ENCODE measurements around the gene SLC36A4.
"Not testable (repeated sequence)": the region's sequence is repeated elsewhere in the genome, so short reads cannot be mapped to it uniquely, and the experiment has no call there.

Gene SLC36A4

DNA sequence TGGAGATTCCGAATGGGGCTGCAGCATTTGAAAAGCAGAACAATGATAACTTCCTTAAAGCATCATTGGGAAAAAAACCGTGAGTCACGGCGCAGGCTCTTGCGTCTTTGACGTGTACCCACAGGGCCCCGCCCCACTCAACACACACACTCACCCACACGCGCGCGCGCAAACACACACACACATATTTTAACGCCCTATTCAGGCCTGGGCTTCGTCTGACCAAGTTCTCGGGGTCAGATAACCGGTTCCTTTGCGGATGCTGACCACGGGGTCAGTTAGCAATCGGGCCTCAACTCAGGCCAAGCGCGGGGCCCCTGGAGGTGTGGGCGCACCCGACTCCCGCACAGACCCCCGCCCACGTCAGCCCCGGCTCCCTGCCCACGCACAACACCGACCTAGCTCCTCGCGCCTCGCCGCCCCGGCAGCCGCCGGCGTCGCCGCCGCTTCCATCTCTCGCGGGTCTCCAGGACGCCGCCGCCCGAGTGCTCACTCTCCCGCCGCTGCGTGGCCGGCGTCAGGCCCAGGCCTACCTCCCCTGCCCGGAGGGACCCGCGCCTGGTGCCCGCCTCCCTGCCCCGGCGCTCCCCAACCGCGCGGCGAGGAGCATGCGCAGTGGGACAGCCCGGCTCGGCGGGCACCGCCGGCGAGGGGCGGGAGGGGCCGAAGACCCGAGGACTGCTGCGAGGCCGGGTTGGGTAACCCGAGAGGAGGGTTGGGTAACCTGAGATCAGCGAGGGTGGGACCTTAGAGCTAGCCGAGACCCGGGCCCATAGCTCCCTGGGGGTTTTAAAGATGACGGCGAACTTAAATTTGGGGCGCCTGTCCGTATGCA is at the start of gene SLC36A4:
TSS of gene SLC36A4 (minus strand) at position 612 of the 835 bp plus-strand sequence. CDS start at position 453, 159 bp downstream.
- peak; percentile 89 for DNase-seq

DNA sequence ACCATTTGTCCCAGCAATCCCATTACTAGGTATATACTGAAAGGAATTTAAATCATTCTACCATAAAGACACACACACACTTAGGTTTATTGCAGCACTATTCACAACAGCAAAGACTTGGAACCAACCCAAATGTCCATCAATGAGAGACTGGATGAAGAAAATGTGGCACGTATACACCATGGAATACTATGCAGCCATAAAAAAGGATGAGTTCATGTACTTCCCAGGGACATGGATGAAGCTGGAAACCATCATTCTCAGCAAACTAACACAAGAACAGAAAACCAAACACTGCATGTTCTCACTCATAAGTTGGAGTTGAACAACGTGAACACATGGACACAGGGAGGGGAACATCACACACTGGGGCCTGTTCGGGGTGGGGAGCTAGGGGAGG is 49.0 kb upstream of the SLC36A4 start:
- not testable (repeated sequence) for DNase-seq

DNA sequence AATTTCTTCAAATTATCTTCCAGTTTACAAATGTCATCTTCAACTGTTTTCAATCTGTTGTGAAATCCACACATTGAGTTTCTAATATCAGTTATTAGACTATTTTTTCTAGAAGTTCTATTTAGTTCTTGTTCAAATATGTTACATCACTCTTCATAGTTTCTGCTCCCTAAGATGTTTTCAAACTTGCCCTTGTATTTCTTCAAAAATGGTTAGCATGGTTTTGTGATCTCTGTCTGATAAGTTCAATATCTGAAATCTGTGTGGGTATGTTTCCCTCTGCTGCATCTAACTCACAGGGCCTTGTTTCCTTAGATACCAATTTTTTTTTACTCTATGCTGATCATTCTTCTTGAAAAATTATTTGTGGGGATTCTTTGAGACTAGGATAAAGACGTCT is 46.2 kb upstream of the SLC36A4 start:
- no peak for DNase-seq

DNA sequence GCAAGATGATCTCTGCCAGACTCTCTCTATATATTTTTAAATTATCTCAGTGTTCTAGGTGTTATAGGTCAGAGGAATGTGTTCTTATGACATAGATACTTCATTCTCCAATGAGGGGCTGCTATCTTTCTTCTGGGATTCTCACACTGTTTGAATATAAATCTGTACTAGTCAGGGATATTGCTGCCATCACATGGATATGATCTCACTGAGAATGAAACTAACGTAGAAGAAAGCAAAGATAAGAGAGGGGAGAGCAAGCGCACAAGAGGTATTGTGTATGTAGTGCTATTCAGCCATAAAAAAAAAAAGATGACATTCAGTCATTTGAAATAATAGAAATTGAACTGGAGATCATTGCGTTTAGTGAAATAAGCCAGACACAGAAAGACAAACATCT is 42.2 kb upstream of the SLC36A4 start:
- DNase-seq = no peak

DNA sequence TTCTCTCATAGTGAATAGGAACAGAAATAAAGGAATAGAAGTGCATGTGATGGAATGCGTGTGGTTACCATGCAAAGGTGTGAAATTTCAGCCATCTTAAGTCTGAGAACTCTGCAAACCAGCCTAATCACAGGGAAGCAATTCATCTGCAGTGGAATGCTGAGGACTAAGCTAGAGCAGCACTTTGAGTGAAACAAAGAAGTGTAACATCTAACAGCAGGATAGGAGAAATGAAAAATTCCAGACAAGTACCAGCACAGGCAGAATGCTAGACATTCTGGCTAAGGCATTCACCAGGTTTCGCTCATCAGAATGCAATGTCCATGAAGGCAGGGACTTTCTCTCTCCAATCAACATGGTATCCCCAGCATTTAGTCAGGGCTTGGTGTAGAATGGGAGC is 41.2 kb upstream of the SLC36A4 start:
- DNase-seq = no peak

DNA sequence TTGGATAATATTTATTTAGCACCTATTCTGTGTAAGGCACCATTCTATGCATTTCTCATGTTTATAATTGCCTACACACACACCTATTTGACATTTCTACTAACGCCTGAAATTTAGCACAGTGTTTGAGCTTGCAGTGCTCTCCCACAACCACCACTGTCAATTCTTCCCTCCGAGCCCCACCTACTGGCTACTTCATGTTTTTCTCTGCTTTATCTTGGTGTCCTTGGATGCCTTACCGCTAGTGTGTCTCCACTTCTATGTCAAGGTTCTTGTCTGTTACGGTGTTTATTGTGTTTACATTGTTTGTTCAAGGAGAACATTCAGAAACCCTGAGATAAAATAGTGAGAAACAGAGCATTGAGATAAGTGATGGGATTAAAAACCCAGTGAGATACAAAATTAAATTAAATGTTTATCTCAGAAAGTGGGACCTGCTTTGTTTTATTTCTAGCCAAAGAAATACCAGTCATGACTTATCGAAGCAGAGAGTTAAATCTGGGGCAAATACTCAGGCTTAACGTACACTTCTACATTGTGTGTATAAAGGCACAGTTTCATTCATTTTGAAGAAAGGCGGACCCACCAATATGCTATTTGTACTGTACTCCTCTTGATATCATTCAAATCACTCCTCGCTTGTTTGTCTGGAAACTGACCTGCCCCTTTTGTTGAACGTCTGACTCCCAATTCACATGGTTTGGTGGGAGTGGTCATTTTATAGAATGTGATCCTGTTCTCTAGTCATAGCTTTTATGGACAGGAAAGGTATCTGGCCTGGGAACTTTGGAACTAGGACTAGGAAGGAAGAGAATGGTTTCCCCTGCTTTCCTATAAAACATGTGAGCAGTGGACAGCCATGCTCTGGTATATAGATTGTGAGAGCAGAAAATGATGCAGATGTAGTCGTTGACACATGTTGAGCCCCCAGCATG is 39.2 kb upstream of the SLC36A4 start:
- no peak for DNase-seq

DNA sequence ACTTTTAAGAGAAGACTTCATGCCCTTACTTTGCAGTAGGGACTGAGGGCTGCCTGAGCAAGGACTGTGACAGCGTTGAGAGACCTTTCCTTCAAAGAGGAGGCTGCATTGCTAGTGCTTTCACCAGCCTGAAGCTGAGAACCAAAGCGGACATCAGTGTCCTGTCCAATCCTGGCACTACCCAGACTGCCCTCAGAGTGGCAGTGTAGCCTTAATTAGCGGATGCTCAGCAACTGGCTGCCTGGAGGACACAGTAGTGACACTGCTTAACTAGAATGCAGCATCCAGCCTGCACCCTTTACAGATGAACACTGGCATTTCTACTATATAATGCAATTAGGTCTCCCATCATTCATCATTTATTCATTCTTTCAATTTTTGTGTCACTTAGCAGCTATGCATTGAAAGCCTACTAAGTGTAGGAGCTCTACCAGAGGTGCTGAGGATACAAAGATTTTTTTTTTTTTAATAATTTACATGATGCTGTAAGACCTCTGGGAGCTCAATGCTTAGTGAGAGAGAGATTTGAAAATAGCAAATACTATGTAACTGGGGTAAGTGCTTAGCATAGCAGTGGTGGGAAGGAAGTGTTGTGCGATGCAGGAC is 36.9 kb upstream of the SLC36A4 start:
- DNase-seq = peak; percentile 74 to 80

DNA sequence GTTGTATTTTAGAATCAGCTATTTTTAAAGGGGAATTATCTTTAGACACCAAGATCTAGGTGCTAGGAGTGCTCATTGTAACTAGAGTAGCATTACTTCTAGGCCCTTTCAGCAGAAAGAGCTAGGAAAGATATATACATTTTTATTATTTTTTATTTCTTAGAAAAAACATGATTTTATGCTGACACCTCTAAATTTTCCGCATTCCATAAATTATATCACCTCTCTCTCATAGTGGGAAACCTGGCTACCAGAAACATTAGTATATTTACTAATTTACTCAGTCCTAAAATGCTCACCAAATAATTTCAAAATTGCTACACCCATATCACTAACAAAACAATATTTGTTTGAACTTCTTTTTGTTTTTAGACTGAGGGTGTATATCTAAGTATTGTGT is 32.1 kb upstream of the SLC36A4 start:
- DNase-seq = no peak

DNA sequence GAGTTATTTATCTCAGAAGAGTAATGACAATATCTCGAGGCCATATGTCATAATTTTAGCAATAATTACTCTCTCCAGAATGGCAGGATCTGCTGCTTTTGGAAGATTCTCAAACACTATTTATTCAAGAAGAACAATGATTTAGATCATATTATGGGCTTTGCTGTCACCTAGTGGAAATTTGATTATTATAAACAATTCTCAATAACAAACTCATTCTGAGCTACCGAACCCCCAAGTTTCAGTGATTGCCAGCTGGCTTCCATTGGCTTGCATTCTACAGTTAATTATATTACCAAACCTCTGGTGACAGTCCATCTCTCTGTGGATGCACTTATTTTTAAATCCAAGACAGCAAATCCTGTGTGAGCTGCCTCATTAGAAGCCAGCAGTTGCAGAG is 27.9 kb upstream of the SLC36A4 start:
- no peak for DNase-seq

DNA sequence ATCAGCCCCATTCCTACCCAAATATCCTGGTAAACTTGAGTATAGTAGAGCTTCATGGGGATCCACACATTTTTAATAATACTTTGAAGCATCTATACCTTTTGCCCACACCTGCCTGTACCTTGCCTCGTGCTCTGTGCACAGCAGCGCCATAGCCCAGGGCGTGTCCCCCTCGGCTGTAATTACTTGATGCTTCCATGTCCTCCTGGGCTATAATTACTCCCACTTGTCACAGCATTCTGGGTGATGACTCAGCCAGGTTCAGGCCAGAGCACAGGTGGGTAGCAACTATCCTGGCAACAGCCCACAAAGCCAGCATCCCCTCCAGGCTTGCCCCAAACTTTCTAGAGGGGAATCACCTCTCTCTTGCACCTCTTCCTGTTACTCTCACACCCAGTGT is 23.7 kb upstream of the SLC36A4 start:
- no peak for DNase-seq

DNA sequence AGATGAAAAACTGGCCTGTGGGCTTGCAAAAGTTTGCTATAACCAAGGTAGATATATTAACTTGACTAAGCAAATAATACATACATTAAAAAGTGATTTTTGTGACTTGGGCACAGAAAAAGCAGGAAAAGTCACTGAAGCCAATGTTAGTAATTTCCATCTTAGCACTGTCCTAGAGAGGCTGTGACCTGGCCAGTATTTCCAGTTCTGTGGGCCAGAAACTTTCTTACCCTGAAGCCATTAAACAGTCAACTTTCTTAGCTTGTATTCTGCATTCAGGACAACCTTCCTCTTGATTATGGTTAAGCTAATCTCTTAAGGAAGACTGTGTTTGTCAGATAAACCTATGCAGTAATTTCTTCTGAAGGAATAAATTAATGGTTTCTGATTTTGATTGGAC is 22.3 kb upstream of the SLC36A4 start:
- no peak for DNase-seq

DNA sequence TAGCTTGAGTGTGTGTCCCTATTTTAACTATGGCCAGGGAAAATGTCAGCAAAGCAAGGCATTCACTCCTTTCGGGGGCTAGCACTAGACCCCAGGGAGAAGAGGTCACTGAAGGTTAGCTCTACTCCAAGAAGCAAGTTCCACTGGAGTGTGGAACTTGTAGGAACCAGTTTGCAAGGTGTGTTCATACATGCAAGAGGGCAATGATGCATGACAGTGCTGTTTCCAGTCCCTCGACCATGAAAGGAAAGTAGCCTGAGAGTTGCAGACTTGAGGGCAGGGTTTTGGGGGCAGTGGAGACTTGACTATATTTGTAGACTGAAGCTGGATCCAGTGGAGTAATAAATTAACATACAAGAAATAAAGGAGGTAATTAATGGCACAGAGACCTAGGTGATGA is 21.6 kb upstream of the SLC36A4 start:
- DNase-seq = no peak

DNA sequence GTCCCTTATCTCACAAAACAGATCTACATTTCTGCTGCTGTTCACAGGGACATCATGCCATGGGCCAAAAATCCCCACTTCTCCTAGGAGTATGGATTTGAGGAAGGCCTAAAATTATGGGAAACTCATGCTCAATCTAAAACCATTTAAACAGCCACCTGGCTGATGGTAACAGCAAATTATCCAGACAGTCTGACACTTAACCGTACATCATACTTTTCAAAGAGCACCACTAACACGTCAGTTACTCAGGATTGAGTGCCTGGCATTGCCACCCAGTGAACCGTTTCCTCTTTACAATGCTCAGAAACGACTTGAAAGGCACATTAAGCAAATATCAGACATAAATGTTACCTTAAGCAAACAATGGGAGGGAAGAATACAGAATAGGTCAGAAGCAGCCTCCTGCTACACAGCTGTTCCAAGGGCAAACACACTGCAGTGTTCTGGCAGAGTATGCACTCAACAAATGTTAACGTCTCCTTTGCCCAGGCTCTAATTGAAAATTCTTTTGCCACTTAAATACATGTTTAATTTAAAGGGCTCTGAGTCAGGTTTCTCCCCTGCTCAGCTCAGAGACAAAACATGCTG is 18.8 kb upstream of the SLC36A4 start:
- DNase-seq = no peak

DNA sequence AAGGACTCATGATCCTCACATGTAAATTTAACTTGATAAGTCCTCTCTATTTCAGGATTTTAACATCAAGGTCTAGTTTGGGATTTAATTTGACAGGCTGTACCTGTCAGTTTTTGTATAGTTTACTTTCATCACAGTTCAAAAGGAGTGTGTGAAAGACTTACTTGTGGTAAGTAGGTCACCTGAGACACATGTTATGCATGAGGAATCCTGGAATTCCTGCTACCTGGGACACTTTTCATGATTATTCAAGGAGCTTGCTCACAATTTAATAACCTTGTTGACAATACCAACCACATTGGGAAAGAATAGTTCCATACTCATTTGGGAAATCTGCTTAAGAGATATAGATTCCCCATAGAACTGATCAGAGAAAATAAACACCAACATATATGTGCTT is 15.8 kb upstream of the SLC36A4 start:
- no peak for DNase-seq

DNA sequence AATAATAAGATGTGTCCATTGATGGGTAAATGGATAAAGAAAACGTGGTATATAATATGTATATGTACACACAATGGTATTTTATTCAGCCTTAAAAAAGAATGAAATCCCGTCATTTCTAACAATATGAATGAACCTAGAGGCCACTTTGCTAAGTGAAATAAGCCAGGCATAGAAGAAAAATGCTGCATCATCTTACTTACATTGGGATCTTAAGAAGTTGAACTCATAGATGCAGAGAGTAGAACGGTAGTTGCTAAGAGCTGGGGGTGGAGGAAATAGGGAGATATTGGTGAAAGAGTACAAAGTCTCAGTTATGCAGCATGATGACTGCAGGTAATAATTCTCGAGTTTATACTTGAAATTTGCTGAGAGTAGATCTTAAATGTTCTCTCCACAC is 14.3 kb upstream of the SLC36A4 start:
- no peak for DNase-seq

DNA sequence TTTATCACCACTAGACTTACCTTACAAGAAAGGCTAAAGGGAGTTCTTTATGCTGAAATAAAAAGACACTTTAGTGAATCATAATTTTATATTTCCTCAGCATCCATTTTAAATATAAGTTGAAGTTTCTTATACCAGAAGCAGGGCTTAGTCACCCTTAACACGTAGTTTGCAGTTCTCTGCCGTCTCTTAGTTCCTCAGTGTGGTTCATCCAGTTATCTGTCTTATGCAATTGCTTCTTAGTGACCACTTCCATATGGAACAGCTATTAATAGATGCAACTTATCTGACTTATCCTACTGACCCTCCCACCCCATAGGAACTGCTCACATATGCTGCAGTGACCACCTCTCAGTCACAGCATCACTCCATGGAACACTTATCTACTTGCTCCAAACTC is 11.7 kb upstream of the SLC36A4 start:
- DNase-seq = no peak

DNA sequence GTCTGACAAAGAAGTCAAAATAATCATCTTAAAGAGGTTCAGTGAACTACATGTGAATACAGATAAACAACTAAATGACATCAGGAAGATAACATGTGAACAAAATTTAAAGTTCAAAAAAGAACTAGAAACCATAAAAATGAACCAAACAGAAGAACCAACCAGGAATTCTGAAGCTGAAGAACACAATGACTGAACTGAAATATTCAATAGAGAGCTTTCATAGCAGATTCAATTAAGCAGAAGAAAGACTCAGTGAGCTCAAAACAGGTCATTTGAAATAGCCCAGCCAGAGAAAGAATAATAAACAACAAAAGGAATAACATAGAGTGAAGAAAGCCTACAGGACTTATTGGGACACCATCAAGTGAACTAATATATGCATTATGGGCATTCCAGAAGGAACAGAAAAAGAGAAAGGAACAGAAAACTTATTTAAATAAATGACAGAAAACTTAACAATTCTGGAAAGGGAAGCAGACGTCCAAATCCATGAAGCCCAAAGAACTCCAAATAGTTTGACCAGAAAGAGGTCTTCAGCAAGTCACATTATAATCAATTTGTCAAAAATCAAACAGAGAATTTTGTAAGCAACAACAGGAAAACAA is 11.0 kb upstream of the SLC36A4 start:
- no peak for DNase-seq

DNA sequence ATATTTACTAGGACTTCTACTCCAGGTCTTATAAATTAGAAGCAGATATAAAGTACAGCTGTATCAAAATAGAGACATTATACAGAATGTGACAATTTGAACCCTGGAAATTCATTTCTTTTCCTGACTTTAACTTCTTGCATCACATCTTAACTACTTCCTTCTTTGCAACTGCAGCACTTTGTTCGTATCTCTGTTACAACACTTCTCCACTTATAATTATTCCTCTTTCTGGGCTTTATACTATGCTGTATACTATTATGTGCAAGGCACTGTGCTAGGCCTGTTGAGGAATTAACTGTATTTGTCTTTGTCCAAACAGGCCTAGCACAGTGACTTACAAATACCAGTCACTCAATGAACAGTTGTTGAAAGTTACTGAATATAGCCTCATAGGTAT is 1.8 kb upstream of the SLC36A4 start:
- DNase-seq = no peak

DNA sequence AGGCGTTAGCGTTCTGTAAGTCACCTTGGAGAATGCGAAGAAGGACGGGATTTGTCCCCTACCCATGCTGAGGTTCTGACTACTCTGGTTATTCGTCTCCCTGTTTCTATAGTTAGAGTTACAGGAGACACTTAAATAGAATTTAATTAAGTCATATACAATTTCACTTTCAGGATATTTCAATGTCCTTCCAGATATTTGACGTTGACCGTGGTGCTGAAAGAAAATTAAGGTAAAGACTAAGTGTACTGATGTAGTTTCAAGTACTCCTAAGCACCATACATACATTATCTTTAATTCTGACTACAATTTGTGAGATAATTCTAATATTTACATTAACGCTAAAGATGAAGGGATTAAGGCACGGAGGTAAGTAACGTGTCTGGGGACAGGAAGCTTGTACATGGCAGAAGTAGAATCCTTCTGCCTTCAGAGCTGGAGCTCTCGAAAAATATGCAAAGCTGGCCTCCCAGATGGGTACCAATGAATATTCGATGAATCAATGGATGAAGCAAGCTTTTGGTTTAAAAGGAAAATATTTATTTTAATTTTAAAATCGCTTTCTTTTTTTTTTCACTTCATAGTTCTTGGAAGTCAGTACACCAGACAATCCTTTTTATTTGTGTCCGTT is 539 bp upstream of the SLC36A4 start:
- no peak for DNase-seq

DNA sequence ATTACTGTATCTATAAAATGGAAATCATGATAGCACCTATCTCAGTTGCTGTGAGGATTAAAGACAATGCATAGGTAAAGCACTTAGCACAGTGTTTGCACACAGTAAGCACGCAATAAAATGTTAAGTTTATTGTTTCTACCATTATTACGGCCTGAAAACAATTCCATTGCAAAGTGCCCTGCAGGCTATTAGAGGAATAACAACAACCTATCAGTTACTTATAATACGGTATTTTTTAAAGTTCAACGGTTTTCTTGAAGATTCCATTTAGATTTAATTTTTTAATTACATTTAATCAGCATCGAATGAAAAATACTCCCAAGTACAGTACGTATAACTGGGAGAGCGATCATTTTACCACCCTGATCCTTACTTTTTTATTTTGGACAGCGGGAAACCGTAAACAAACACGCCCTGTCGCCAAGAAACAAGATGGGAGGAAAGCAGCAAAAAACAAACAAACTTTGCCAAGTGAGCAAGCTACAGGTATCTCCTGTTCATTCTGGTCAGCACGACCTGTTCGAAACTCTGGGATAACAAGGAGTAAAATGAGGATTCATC is 893 bp downstream of the SLC36A4 start:
- DNase-seq = no peak

DNA sequence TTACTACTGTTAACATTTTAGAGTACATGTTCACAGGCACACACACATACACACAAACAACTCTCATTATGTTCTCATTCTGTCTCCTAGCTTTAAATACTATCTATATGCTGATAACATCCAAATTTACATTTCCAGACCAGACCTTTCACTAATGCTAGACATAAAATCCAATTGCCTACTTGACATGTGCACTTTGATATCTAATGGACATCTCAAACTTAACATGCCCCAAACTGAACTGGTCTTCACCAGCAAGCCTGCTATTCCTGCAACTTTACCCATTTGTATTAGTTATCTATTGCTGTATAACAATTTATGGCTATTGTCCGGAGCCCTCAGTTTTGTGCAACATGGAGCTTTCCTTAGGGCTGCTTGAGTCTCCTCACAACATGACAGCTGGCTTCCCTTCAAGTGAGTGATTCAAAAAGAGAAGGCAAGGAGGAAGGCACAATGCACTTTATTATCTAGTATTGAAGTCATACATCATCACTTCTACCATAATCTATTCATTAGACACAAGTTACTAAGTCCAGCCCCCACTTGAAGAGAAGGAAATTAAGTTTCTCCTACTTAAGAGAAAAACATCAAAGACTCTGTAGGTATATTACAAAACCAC is 3.0 kb downstream of the SLC36A4 start:
- no peak for DNase-seq

Measured in activated T-cell treated with anti-CD3 and anti-CD28 coated beads, Interleukin-2, amount 50 U/mL, for 48 hours (primary cell).